Astrocyte (in vitro differentiated cells and primary cell): ENCODE results near the gene MUC3A. TPM values are rescaled to one million over a fixed set of nuclear protein-coding genes. Genes with fewer than 3 reads are reported as not detected.
"Not testable (repeated sequence)": the region's sequence is repeated elsewhere in the genome, so short reads cannot be mapped to it uniquely, and the experiment has no call there.

Source experiments
- DNase-seq: peaks from one replicate; pipeline ENCODE4 v3.0.0-alpha.2; 2010; ENCODE audit warnings: low read depth
- FAIRE-seq: peaks from 2 replicates; lab custom pipeline; 2011; peaks lifted over from hg19 to GRCh38; lab: Jason Lieb, UNC
- H2AFZ ChIP-seq: 2 replicates; pipeline ENCODE4 v1.6.0; 2012; ENCODE audit warnings: low read depth, low read length, inconsistent platforms
- H3K27ac ChIP-seq: 2 replicates; pipeline ENCODE4 v1.5.1; 2011; ENCODE audit warnings: low read depth, low read length, inconsistent platforms
- H3K27me3 ChIP-seq: 2 replicates; pipeline ENCODE4 v1.6.0; 2011; ENCODE audit warnings: low read length, inconsistent platforms; ENCODE audit not compliant: insufficient read depth
- H3K36me3 ChIP-seq: 2 replicates; pipeline ENCODE4 v1.5.1; 2011; ENCODE audit warnings: low read length, inconsistent platforms; ENCODE audit not compliant: insufficient read depth
- H3K4me1 ChIP-seq: 2 replicates; pipeline ENCODE4 v1.5.1; 2011; ENCODE audit warnings: low read length, inconsistent platforms; ENCODE audit not compliant: insufficient read depth
- H3K4me2 ChIP-seq: 2 replicates; pipeline ENCODE4 v1.6.0; 2012; ENCODE audit warnings: low read length, inconsistent platforms
- H3K4me3 ChIP-seq: 2 replicates; pipeline ENCODE4 v1.5.1; 2011; ENCODE audit warnings: low read depth, mild to moderate bottlenecking, low read length, inconsistent platforms; ENCODE audit not compliant: insufficient read depth
- H3K79me2 ChIP-seq: 2 replicates; pipeline ENCODE4 v1.6.0; 2012; ENCODE audit warnings: mild to moderate bottlenecking, low read length, inconsistent platforms; ENCODE audit not compliant: insufficient read depth
- H3K9ac ChIP-seq: 2 replicates; pipeline ENCODE4 v1.6.0; 2012; ENCODE audit warnings: mild to moderate bottlenecking, low read length, inconsistent platforms
- H3K9me3 ChIP-seq: 2 replicates; pipeline ENCODE4 v1.5.1; 2012; ENCODE audit warnings: low read depth, mild to moderate bottlenecking, low read length, inconsistent platforms; ENCODE audit not compliant: insufficient read depth
- H4K20me1 ChIP-seq: 2 replicates; pipeline ENCODE4 v1.6.0; 2012; ENCODE audit warnings: low read length, inconsistent platforms; ENCODE audit not compliant: insufficient read depth
- H3K27ac Mint-ChIP-seq: one replicate; pipeline ENCODE4 v1.8.0; 2021; ENCODE audit warnings: mild to moderate bottlenecking, mixed read lengths; ENCODE audit not compliant: unreplicated experiment
- H3K27me3 Mint-ChIP-seq: one replicate; pipeline ENCODE4 v1.8.0; 2021; ENCODE audit warnings: low read depth, mixed read lengths; ENCODE audit not compliant: unreplicated experiment
- H3K36me3 Mint-ChIP-seq: one replicate; pipeline ENCODE4 v1.8.0; 2021; ENCODE audit warnings: low read depth, mixed read lengths; ENCODE audit not compliant: unreplicated experiment
- H3K4me1 Mint-ChIP-seq: one replicate; pipeline ENCODE4 v1.8.0; 2021; ENCODE audit warnings: low read depth, mixed read lengths; ENCODE audit not compliant: unreplicated experiment
- H3K4me3 Mint-ChIP-seq: one replicate; pipeline ENCODE4 v1.8.0; 2021; ENCODE audit warnings: mild to moderate bottlenecking, moderate library complexity, mixed read lengths; ENCODE audit not compliant: unreplicated experiment
- H3K9me3 Mint-ChIP-seq: one replicate; pipeline ENCODE4 v1.8.0; 2021; ENCODE audit warnings: mild to moderate bottlenecking, mixed read lengths; ENCODE audit not compliant: unreplicated experiment
- EZH2 ChIP-seq: IDR thresholded peaks from 2 replicates; pipeline ENCODE4 v1.6.1; 2012; ENCODE audit warnings: mild to moderate bottlenecking, low read length, inconsistent platforms; ENCODE audit not compliant: insufficient read depth
- total RNA-seq: library from RNA; stranded (reverse); gene quantifications from 2 replicates; pipeline ENCODE4 v1.2.1, GENCODE V29; 2021
- TF ChIP-seq, protein P1 (sequence below): IDR thresholded peaks from 2 replicates; pipeline ENCODE4 v1.5.1; 2011; ENCODE audit warnings: low read depth, mild to moderate bottlenecking, inconsistent platforms, low read length, moderate library complexity; ENCODE audit not compliant: insufficient read depth

MUC3A gene
- total RNA-seq, 1 donor from 2014 or later: 0.61 TPM

GRCh38 chr7:101000025-101000424, 50.7 kb downstream of the MUC3A start:
- H3K9me3 Mint-ChIP-seq, H3K36me3 ChIP-seq, DNase-seq, H3K27ac Mint-ChIP-seq, H3K27me3 ChIP-seq, H3K4me1 Mint-ChIP-seq, H3K9ac ChIP-seq, H3K36me3 Mint-ChIP-seq, H3K4me2 ChIP-seq, H3K4me3 ChIP-seq, H4K20me1 ChIP-seq, H3K79me2 ChIP-seq, H3K9me3 ChIP-seq, H3K4me1 ChIP-seq, H3K27ac ChIP-seq, FAIRE-seq, H3K4me3 Mint-ChIP-seq, H2AFZ ChIP-seq: not testable (repeated sequence)
- H3K27me3 Mint-ChIP-seq: peaks cover 10% of the 10 kb centered on the region

DNA sequence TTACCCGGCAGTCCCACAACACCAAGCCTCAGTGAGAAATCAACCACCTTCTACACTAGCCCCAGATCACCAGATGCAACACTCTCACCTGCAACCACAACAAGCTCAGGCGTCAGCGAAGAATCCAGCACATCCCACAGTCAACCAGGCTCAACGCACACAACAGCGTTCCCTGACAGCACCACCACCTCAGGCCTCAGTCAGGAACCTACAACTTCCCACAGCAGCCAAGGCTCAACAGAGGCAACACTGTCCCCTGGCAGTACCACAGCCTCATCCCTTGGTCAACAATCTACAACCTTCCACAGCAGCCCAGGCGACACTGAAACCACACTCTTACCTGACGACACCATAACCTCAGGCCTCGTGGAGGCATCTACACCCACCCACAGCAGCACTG, 53.0 kb downstream of the MUC3A start:
- not testable (repeated sequence) for H3K9ac ChIP-seq, H2AFZ ChIP-seq, H3K4me2 ChIP-seq, DNase-seq, H3K79me2 ChIP-seq, H3K4me3 ChIP-seq, H4K20me1 ChIP-seq, H3K36me3 ChIP-seq, H3K27ac ChIP-seq, H3K9me3 ChIP-seq, H3K36me3 Mint-ChIP-seq, H3K27me3 ChIP-seq, FAIRE-seq, H3K4me1 Mint-ChIP-seq, H3K9me3 Mint-ChIP-seq, H3K4me3 Mint-ChIP-seq, H3K4me1 ChIP-seq, H3K27ac Mint-ChIP-seq
- peaks cover 12% of the 10 kb centered on the region for H3K27me3 Mint-ChIP-seq

- H3K4me2 ChIP-seq, DNase-seq, H3K9me3 Mint-ChIP-seq, H4K20me1 ChIP-seq, FAIRE-seq, H3K9ac ChIP-seq, H3K27me3 ChIP-seq, H3K4me3 ChIP-seq, H3K4me3 Mint-ChIP-seq, H3K4me1 Mint-ChIP-seq, H2AFZ ChIP-seq, H3K27ac ChIP-seq, H3K9me3 ChIP-seq, H3K27ac Mint-ChIP-seq, H3K4me1 ChIP-seq, H3K79me2 ChIP-seq, H3K36me3 ChIP-seq: not testable (repeated sequence)
- H3K36me3 Mint-ChIP-seq: peaks cover 10% of the 10 kb centered on the region
- peaks cover 25% of the 10 kb centered on the region for H3K27me3 Mint-ChIP-seq
Measured at GRCh38 chr7:101007361-101007760, 58.0 kb downstream of the MUC3A start.

- Histone ChIP-seq H3K27me3 (peaks cover 2% of the 10 kb centered on the region), H3K4me1 (no peaks in the 10 kb centered on the region), H3K9ac (no peak overlapping the region), H3K27ac (no peak overlapping the region), H3K4me3 (no peak overlapping the region), H3K4me2 (no peak overlapping the region), H4K20me1 (no peaks in the 10 kb centered on the region), H3K79me2 (no peaks in the 10 kb centered on the region), H2AFZ (no peak overlapping the region), H3K9me3 (no peaks in the 10 kb centered on the region), H3K36me3 (no peaks in the 10 kb centered on the region)
- DNase-seq (no peak), FAIRE-seq (no peak)
- no peak overlapping the region for H3K27ac Mint-ChIP-seq
- H3K4me1 Mint-ChIP-seq: no peaks in the 10 kb centered on the region
- TF ChIP-seq EZH2: no peak
- TF ChIP-seq, protein P1, sequence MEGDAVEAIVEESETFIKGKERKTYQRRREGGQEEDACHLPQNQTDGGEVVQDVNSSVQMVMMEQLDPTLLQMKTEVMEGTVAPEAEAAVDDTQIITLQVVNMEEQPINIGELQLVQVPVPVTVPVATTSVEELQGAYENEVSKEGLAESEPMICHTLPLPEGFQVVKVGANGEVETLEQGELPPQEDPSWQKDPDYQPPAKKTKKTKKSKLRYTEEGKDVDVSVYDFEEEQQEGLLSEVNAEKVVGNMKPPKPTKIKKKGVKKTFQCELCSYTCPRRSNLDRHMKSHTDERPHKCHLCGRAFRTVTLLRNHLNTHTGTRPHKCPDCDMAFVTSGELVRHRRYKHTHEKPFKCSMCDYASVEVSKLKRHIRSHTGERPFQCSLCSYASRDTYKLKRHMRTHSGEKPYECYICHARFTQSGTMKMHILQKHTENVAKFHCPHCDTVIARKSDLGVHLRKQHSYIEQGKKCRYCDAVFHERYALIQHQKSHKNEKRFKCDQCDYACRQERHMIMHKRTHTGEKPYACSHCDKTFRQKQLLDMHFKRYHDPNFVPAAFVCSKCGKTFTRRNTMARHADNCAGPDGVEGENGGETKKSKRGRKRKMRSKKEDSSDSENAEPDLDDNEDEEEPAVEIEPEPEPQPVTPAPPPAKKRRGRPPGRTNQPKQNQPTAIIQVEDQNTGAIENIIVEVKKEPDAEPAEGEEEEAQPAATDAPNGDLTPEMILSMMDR: no peak
- no peak overlapping the region for H3K4me3 Mint-ChIP-seq
- H3K27me3 Mint-ChIP-seq: peaks cover 23% of the 10 kb centered on the region
- H3K36me3 Mint-ChIP-seq: peaks cover 18% of the 10 kb centered on the region
- peaks cover 6% of the 10 kb centered on the region for H3K9me3 Mint-ChIP-seq
Measured at GRCh38 chr7:101009629-101010028, 60.3 kb downstream of the MUC3A start.
